Tibial artery (tissue), 4 donors: ENCODE data around the gene SLC35E1.

Experiments
- DNase-seq, 2 donors: peaks; one replicate each; pipeline ENCODE4 v3.0.0-alpha.2; 2019
- H3K27ac ChIP-seq, 2 donors: fragments of 200-600 bp; sonication (generic) in 1 of 2; 1 replicate in 1 of 2; 2 replicates in 1 of 2; pipeline ENCODE4 v1.5.1; 2018 to 2019; ENCODE audit warnings: mild to moderate bottlenecking in 1 of 2
- H3K27me3 ChIP-seq, 2 donors: fragments of 200-600 bp; sonication (generic) in 1 of 2; one replicate each; pipeline versions ENCODE4 v1.5.1 to v1.6.0; 2016 to 2019
- H3K36me3 ChIP-seq, 3 donors: fragments of 200-600 bp; sonication (generic) in 2 of 3; one replicate each; pipeline ENCODE4 v1.5.1; 2016 to 2019; ENCODE audit warnings: mild to moderate bottlenecking in 2 of 3
- H3K4me1 ChIP-seq, 4 donors: fragments of 200-600 bp; sonication (generic) in 2 of 4; 1 replicate in 3 of 4; 2 replicates in 1 of 4; pipeline ENCODE4 v1.5.1; 2016 to 2019
- H3K4me3 ChIP-seq, 2 donors: fragments of 200-600 bp; sonication (generic) in 1 of 2; 1 replicate in 1 of 2; 2 replicates in 1 of 2; pipeline ENCODE4 v1.5.1; 2018 to 2019; ENCODE audit warnings: mild to moderate bottlenecking in 2 of 2
- H3K9me3 ChIP-seq, 3 donors: fragments of 200-600 bp; sonication (generic) in 1 of 3; one replicate each; pipeline ENCODE4 v1.5.1; 2016 to 2019
- intact Hi-C: fragments of 100-400 bp; cut with DNase I; formaldehyde crosslinking; loops from one replicate; pipeline ENCODE4 v1.15.0; 2023; ENCODE audit warnings: low total_unique reads
- TF ChIP-seq, protein P1 (sequence below), 2 experiments: fragments of 200-600 bp in 1 of 2; fragments of 450-650 bp in 1 of 2; IDR thresholded peaks; one replicate each; pipeline ENCODE4 v1.5.1; 2017 to 2019; ENCODE audit warnings: antibody characterized with exemption in 2 of 2, mild to moderate bottlenecking in 1 of 2, moderate library complexity in 1 of 2

Gene SLC35E1

DNA sequence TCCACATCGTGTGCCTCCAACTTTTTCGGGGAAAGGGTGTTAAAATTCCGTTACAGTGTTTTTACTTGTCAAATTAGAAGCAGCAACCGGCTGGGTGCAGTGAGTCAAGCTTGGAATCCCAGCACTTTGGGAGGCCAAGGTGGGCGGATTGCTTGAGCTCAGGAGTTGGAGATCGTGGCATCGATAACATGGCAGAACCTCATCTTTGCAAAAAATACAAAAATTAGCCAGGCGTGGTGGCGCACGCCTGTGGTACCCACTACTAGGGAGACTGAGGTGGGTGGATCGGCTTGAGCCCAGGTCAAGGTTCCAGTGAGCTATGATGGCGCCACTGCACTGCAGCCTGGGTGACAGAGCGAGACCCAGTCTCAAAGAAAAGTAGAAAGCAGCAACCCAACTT is 1.1 kb upstream of the SLC35E1 start:
- Histone ChIP-seq H3K27me3 (no peaks in the 10 kb centered on the region), H3K4me1 (peaks cover 0 to 46% (median 36%) of the 10 kb centered on the region in 4 donors), H3K36me3 (peaks cover 24 to 36% (median 35%) of the 10 kb centered on the region in 3 donors), H3K27ac (peak overlapping the region; percentile 85 to 86), H3K4me3 (peak overlapping the region; percentile 70 to 78), H3K9me3 (no peaks in the 10 kb centered on the region)
- intact Hi-C loops = loop anchor here (2.0 kb wide), 1 partner anchor 54 kb away; no protein-coding TSS in a partner anchor
- TF ChIP-seq, protein P1, sequence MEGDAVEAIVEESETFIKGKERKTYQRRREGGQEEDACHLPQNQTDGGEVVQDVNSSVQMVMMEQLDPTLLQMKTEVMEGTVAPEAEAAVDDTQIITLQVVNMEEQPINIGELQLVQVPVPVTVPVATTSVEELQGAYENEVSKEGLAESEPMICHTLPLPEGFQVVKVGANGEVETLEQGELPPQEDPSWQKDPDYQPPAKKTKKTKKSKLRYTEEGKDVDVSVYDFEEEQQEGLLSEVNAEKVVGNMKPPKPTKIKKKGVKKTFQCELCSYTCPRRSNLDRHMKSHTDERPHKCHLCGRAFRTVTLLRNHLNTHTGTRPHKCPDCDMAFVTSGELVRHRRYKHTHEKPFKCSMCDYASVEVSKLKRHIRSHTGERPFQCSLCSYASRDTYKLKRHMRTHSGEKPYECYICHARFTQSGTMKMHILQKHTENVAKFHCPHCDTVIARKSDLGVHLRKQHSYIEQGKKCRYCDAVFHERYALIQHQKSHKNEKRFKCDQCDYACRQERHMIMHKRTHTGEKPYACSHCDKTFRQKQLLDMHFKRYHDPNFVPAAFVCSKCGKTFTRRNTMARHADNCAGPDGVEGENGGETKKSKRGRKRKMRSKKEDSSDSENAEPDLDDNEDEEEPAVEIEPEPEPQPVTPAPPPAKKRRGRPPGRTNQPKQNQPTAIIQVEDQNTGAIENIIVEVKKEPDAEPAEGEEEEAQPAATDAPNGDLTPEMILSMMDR (IDR thresholded peaks at IDR 0.05) = no peak
- DNase-seq = no peak

DNA sequence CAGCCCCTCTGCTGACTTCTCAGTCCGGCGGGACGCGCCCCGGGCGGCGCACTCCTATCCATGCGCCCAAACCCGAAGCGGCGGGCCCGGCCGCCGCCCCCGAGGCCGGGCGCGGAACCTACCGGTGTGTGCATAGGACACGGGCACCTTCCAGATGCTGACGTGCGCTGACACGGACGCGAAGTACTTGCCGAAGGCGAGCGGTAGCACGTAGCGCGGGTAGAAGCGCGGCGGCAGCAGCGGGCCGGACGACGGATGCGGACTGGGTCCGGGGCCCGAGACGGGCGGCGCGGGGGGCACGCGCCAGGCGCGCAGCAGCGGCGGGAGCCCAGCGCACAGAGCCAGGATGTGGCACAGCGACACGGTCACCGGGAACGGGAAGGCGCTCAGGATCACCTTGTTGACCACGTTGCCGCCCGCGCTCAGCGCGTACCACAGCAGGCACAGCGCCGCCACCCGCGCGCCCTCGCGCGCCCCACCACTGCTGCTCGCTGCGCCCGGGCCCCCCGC is 338 bp downstream of the SLC35E1 start:
- DNase-seq = no peak
- intact Hi-C loops = loop anchor here (2.0 kb wide), 1 partner anchor 55 kb away; no protein-coding TSS in a partner anchor

DNA sequence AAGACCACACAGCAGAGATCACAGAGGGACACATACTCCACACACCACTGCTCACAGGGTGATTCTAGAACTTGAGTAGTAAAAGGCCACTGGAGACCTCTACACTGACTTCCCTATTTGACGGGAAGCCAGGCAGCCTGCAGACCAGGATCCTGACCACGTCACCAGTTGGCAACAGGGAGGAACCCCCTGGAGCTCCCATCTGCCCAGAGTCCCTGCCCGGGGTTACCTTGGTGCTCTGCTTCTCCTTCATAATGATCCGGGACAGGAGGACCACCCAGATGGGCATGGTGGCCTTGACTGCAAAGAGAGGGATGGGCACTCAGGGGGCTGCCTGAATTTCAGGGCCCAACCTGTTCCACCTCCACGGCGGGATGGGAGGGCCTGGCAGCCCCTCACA is 932 bp downstream of the SLC35E1 start:
- H3K4me1 ChIP-seq = peaks cover 0 to 46% (median 36%) of the 10 kb centered on the region in 4 donors
- H3K36me3 ChIP-seq = peaks cover 20 to 35% (median 34%) of the 10 kb centered on the region in 3 donors

More for the DNA sequence above, 338 bp downstream of the SLC35E1 start:
- H3K27ac ChIP-seq = peak overlapping the region; percentile 73 to 76
- H3K9me3 ChIP-seq = no peaks in the 10 kb centered on the region
- H3K4me1 ChIP-seq = peaks cover 0 to 46% (median 36%) of the 10 kb centered on the region in 4 donors
- TF ChIP-seq, protein P1 (IDR thresholded peaks at IDR 0.05) = no peak
- H3K36me3 ChIP-seq = peaks cover 20 to 35% (median 34%) of the 10 kb centered on the region in 3 donors
- H3K27me3 ChIP-seq = no peaks in the 10 kb centered on the region
- peak overlapping the region; percentile 70 to 78 for H3K4me3 ChIP-seq

DNA sequence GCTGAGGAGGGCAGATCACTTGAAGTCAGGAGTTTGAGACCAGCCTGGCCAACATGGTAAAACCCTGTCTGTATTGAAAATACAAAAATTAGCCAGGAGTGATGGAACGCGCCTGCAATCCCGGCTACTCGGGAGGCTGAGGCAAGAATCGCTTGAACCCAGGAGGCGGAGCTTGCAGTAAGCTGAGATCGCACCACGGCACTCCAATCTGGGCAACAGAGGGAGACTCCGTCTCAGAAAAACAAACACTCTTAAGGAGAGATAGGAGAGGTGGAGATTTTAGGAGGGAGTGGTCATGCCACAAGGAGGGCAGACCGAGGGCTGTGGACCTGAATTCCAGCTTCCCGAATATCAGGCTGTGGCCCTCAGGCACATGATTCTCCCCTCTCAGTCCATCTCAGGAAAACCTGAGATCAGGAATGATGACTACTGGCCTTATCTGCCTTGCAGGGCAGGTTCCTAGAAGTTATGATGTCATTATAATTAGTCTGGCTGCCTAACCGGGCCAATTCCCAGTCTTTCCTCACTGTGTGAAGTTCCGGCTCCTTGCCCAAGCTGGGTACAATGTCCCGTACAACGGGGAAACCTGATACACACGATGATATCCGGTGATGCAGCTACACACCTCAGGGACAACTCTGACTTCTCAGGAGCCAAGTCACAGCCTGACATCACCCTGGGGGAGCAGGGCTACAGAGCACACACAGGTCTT is 2.5 kb downstream of the SLC35E1 start:
- H3K27ac ChIP-seq = no peak overlapping the region
- H3K4me3 ChIP-seq = no peak overlapping the region
- no peak for DNase-seq
- intact Hi-C loops = no loop called here
- peaks cover 16 to 39% (median 34%) of the 10 kb centered on the region in 3 donors for H3K36me3 ChIP-seq
- TF ChIP-seq, protein P1 (IDR thresholded peaks at IDR 0.05) = no peak
- no peaks in the 10 kb centered on the region for H3K9me3 ChIP-seq
- H3K27me3 ChIP-seq = no peaks in the 10 kb centered on the region
- H3K4me1 ChIP-seq = peaks cover 0 to 46% (median 35%) of the 10 kb centered on the region in 4 donors

More for the DNA sequence above, 932 bp downstream of the SLC35E1 start:
- no peak for DNase-seq
- no peaks in the 10 kb centered on the region for H3K9me3 ChIP-seq
- H3K4me3 ChIP-seq = peak overlapping the region; percentile 70 to 78
- peak overlapping the region; percentile 73 to 76 for H3K27ac ChIP-seq
- TF ChIP-seq, protein P1 (IDR thresholded peaks at IDR 0.05) = no peak
- intact Hi-C loops = no loop called here
- H3K27me3 ChIP-seq = no peaks in the 10 kb centered on the region

DNA sequence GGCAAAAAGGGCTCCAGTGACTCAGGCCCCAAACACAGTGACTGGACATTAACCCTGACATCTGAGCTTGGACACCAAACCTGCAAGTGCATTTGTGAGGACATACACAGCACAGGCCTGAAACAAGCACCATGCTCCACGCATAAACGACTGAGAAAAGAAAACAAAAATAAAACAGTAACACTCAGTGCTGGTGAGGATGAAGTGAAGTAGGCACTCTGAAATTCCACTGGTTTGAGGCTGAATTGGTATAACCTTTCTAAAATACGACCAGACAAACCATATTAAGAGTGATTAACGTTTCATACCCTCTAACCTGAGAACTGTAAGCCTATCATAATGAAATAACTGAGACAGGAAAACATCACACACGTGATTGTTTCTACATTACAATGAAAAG is 5.5 kb downstream of the SLC35E1 start:
- peaks cover 27 to 69% (median 62%) of the 10 kb centered on the region in 3 donors for H3K36me3 ChIP-seq
- intact Hi-C loops = no loop called here
- DNase-seq = no peak
- no peak overlapping the region for H3K4me3 ChIP-seq
- TF ChIP-seq, protein P1 (IDR thresholded peaks at IDR 0.05) = no peak
- no peaks in the 10 kb centered on the region for H3K9me3 ChIP-seq
- H3K27ac ChIP-seq = no peak overlapping the region
- H3K27me3 ChIP-seq = no peaks in the 10 kb centered on the region
- H3K4me1 ChIP-seq = peaks cover 0 to 22% (median 14%) of the 10 kb centered on the region in 4 donors
